GM19328 (cell line): ENCODE data around the gene TSTD1.

ENCODE experiments used
- ATAC-seq: cut with Tn5 transposase; IDR thresholded peaks from one replicate; pipeline ENCODE4 v1.9.1; 2021; ENCODE audit warnings: mild to moderate bottlenecking, moderate library complexity; ENCODE audit not compliant: unreplicated experiment

TSTD1 gene, protein sequence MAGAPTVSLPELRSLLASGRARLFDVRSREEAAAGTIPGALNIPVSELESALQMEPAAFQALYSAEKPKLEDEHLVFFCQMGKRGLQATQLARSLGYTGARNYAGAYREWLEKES

DNA sequence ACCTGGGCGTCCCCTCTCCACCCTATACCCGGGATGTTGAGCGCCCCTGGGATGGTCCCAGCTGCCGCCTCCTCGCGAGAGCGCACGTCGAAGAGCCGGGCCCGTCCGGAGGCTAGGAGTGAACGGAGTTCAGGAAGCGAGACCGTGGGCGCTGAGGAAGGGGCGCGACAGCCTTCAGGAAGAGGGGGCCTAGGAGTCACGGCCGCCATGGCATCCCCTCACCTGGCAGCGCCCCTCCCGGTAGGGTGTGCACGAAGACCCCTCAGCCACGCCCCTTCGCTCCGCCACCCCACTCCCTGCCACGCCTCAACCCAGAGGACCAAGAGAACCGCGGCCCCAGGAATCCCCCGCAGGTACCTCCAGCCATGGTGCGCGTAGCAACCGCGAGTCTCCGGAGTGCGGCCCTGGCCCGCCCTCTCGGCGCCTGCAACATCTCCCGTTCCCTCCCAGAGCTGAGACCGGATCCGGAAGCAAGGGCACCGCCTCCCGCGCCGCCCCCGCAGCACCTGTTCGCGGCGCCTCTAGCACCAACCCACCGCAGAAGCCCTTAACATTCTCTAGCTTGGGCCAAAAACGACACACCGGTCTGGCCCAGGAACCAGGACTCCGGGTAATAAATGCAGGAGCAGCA lies at the start of gene TSTD1:
Gene TSTD1 (minus strand): TSS at position 442 of the 631 bp plus-strand sequence. CDS start 75 bp downstream, at position 367.
- ATAC-seq = peak; percentile 81

DNA sequence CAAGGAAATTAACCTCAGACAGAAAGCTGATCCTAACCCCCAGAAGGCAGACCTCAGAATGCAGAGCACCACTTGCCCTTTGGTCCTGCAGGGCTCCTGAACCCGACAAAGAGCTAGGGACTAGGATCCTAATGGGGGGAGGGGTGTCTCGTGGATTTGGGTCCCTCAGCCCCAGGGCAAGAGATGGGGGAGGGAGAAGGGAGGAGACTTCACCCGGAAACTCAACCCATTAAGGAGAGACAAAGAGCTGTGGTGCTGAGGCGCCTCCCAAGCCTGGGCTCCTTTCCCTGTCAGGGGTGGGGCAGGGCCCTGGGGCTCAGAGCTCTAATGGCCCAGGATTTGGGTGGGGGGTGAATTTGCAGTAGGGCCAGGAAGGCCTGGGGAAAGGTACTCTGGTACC lies 47.7 kb upstream of the TSTD1 start:
- no peak for ATAC-seq

DNA sequence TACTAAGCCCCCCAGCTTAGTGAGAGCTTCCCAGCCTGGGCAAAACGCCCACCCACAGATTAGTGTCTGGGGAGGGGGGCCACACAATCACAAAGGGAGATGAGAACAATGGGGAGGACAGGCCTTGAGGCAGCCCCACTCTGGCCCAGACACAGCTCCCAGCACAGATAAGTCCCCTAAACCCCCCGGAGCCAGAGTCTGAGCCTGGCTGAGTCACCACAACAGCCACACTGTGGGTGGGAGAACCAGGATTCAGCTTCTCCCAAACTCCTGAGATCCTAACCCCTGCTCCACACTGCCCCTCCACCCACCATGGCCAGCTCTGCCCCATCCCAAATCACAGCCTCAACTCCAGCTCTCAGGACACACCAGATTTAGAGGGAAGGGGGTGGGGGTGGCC lies 46.4 kb upstream of the TSTD1 start:
- no peak for ATAC-seq

DNA sequence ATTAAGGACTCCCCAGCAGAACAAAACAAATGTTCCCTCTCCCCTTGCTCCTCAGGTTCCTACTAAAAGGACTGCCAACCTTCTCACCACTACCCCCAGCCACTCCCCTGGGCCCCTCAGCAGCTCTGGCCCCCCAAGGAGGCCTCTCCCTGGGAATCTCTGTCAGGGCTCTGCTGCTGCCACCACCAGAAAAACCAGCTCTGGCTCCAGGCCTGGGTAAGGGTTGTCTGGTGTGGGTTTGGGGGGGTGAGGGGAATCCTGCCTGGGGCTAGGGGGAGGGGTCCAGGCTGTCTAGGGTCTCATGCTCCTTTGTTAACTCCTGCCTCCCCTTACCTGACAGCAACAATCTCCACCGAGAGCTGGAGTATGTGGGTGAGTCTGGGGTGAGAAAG lies 45.8 kb upstream of the TSTD1 start:
- no peak for ATAC-seq

DNA sequence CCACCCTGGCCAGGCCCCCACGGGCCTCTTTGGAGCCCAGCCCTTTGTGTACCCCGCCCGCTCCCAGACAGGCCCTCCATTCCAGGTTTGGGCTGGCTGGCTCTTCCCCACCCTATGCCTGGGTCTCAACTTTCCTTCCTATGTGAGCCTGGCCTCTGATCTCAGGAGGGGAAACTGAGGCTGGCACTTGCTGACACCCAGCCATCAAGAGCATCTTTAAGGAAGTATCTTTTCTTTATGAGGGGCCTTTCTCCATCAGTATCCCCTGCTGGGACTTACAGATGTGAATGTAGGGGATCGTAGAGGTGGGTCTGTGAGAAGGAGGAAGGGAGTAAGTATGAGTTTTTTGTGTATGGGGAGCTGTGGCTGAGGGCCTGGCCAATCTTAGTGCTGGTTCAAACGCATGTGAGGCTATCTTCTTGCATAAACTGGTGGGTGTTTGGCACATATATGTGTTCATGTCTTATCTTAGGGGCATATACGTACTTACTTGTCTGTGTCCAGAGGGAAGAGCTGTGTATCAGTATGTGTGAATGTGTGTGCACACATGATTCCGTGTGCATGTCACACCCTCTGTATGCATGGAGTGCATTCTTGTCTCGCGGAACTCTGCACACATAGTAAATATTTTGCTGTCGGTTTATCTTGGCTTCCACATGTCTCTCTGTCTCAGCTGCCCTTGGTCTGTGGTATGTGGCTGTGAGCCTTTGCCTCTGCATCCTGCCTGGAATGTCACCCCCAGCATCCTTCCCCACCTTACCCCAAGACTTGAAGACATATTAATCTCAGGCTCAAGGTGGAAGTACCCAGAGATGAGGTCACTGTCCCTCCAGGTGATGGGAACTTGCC lies 45.2 kb upstream of the TSTD1 start:
- no peak for ATAC-seq

DNA sequence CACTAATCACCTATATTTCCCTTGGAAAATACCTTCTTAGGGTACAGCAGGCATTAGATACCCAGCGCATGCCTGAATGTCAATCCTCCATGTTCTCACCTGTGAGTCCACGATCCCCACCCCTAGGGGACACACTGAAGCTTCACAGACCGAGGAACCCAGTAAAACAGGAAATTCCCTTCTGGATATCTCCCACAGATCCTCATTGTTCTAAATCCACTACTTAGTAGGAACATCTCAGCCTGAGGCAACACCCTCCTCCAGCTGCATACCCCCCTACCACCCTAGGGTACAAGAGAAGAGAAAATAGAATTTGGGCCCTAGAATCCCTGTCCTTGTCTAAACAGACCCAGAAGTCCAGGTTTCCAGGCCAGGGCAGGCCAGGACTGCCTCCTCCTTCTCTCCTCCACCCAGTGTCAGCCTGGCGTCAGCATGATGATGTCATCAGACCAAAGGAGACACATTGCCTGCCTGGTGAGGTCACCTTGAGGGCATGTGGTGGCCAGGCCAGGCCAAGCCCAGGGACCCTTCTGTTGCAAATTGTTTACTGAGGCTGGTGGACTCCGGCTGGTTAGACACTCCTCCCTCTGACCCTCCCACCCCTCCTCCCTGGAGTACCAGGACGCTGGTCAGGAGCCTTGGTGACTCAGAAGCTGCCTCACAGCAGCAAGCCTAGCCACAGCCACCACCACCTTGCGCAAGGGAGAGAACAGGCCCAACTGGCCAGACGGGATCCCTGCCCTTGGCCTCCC lies 44.4 kb upstream of the TSTD1 start:
- no peak for ATAC-seq

DNA sequence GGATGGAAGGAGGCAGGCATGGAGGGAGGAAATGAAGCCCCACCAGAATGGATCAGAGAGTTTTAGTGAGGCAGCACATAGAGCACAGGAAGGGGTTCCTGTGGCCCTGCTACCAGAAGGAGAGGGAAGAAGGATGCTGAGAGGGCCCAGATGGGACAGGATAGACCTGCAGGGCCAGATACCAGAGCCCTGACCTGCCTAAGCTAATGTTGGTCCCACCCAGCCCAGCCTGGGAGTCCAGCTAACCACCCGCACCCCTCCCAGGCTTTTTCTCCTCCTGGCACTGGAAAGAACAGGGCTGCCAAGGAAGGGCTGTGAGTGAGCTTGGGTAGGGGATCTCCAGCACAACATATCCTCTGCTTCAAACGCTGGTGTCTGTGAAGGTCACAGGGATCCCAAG lies 43.7 kb upstream of the TSTD1 start:
- no peak for ATAC-seq

DNA sequence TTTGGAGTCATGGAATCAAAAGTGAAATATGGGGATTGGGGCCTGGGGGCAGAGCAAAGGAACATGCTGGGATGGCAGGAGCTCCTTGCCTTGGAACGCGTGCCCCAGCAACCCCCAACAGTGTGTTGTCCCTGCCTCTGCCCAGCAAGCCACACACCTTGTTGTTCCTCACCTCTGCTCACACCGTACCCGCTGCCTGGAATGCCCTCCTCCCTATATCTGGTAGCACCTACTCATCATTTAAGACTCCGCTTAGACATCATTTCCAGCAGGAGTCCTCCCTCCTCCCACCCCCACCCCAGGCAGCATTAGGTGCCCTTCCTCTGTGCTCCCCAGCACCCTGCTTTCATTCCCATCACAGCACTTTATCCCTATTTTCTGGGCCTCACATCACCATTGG lies 42.8 kb upstream of the TSTD1 start:
- ATAC-seq = no peak

DNA sequence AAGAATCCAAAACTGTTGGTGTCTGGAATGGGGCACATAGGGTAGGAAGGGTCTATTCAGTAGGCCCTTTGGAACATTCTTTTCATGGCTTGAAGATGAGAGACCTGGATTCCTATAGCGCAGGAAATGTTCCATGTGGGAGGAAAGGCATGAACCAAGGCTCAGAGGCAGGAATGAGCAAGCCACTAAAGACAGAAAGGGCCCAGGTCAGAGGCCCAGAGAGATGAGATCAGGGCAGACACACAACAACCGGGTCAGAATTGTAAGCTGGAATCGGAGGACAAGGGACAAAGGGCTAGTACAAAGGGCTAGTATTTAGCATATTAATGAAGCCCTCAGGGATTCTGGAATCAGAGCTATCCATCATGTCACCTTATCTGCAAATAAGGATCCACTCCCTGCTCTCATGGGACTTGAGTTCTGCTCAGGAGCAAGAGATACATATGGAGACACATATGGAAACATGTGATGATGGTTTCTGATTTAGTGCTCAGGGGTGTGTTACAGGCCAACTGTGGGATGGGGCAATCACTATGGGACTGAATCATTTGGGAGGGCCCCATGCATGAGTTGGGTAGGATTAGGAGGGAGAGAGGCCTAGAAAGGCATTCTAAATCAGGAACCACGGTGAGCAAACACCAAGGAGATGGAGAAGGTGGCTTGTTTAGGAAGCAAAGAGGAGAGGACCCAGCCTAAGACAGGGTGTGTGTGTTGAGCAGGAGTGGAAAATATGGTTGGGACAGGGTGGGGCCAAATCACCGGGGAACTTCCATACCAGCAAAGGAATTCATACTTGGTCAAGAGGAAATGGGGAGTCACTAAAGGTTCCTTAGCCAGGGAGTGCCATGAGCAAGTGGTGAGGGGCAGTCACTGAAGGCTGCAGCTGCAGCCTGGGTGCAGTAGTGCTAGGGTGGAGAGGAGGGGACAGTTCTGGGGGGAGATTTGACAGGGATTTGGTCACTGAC lies 42.0 kb upstream of the TSTD1 start:
- no peak for ATAC-seq

DNA sequence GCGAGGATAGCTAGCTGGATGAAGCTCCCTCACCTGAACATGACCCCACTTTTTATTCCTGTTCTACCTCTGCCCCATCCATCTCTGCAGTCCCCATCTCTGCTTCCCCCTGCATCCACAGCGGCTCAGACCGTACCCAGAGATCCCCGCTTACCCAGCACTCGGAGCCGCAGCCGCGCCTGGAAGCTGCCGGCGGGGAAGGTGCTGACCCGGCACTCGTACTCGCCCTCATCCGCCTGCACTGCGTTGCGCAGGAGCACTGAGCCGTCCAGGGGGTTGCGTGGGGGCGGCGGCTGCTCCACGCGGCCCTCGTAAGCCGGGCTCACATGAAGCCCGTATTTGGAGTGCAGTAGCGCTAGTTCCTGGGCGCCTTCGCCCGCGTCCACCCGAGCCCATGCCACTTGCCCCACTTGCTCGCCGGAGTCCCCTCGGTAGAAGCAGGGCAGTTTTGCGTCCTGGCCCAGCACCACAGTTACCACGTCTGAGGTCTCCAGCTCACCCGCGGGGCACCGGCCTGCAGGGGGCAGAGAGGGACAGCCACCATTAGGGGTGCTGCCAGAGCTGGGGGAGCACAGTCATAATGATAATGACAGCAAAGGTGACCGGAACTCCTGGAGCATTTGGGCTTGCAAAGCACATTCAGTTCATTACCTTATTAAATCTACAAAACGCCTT lies 40.8 kb upstream of the TSTD1 start:
- ATAC-seq = no peak

DNA sequence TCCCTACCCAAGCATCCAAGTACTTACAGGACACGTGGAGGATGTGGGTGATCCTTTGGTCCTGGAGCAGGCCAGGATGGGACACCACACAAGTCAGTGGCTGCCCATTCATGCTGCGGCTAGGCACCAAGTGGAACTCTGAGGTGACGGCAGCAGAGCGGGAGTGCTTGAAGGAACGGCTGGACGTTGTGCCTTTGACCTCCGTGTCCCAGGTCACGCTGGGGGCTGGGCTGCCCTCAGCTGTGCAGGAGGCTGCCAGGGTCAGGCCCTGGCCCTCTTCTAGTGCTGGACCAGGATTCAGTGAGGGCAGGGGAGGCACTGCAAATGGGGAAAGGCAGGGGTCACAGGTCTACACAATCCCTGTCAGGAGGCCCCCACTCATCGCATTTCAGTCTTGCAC lies 38.7 kb upstream of the TSTD1 start:
- no peak for ATAC-seq

DNA sequence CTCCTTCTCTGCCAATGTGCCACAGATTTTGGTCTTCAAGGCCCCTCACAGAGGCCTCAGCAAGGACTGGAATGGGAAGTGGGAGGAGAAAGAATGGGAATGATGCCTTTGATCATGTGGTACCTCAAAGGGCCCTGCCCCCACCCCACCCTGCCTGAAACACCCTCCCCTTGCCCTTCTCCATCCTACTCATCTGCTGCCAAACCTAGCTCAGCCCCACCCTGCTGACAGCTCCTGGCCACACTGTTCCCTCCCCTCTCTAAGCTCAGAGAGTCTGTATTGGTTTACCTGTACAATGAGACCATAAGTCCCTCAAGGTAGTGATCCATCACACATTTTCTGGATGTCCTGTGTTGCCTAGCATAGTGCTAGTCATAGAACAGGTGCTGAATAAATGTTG lies 37.6 kb upstream of the TSTD1 start:
- ATAC-seq = no peak

DNA sequence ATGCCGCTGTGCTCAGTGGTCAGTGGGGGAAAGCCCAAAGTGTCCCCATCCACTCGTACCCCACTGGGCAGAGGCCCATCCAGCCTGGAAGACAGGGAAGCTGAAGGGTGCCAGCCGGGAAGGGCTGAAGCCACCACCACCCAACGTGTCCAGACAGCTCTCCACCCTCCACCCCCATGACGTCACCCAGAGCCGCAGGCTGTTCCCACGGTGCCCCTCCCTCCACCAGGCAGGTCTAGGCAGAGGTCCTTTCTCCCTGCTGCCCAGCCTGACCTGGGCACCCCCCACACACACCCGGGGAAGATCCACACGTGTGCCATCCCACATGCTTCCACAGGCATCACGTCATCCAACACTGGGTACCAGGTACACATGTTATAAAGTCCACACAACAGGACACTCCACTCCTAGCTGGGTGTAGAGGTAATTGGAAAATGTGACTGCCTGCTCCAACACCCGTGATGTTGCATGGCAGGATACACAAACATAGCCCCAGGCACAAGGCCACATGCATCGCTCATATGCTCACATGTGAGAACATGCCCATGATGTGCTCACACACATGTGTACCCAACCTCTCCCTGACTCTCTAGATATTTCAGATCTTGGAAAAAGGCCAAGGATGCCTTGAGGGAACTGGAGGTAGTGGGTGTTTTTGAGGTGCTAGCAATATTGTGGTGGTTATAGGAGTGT lies 36.1 kb upstream of the TSTD1 start:
- ATAC-seq = no peak

DNA sequence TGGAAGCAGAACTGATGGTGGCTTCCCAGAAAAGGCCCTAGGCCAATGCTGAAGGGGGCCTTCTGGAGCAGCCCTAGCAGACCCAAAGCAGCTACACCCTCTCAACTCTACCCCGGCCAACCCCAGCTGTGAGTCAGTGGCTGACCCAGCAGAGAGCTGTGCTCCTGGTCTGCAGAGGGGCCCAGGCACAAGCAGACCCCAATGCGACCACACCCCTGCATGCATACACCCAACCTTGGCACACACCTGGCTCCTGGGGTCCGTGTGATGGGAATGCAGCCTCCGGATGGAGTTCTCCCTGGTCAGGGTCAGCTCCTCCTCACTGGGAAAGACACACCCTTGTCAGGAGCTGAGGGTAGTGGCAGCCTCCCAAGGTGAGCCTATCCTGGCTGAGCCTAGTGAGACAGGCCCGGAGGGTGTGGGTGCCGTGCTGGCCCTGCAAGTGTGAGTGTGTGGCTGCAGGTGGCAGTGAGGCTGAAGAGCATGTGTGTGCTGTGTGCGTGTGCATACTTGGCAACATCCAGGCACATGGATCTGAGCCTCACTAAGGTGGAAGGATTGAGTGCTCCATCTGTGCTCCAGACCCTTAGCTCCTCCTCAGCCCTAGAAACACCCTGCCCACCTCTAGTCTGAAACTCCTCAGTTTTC lies 34.8 kb upstream of the TSTD1 start:
- ATAC-seq = no peak

DNA sequence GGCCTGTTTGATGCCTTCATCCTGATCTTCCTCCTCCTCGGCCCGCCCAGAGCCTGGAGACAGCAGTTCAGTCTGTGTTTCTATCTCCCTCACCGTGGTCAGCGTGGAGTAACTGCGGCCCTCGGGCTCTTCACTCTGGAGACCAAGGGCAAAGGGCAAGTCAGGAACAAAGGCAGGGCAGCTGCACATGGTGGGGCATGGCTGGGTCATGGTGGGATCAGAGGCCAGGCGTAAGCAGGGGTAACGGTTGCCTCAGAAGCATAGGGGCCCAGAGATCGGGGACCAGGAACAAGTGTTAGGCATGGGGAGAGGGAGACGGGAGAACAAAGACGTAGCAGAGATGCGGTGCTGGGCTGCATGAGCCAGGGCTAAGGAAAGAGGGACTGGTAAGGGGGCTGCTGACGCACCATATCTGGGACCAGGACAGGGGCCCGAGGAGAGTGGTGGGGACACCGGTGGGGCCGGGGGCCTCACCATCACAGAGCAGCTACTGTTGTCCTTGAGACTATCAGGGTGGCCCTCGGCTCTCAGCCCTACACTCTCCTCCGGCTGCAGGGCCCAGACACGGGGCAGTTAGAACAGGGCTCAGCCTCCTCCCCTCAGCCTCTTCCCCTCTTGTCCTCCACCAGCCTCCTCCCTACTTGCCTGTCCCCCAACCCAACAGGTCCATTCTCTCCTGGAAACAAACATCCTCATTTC lies 34.1 kb upstream of the TSTD1 start:
- ATAC-seq = no peak

DNA sequence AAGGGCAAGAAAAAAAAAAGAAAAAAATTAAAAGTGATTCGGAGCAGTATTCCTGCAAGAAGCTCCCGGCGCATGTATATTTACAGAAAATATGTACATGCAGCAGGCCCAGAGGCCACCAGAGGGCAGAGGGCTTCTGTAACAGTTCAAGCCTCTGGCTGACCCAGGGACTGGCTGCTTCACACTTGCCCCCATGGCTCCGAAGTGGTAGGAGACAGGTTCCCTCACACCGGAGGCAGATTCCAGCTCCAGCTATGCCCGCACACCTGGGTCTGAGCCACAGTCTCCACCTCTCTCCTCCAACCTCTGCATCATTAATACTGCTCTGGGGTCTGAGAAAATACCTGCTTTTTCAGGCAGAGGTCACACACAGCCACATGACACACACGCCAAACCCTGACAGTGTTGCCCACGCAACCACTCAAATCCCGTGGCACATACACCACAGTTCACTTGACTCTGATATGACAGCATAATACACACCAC lies 33.2 kb upstream of the TSTD1 start:
- ATAC-seq = no peak

DNA sequence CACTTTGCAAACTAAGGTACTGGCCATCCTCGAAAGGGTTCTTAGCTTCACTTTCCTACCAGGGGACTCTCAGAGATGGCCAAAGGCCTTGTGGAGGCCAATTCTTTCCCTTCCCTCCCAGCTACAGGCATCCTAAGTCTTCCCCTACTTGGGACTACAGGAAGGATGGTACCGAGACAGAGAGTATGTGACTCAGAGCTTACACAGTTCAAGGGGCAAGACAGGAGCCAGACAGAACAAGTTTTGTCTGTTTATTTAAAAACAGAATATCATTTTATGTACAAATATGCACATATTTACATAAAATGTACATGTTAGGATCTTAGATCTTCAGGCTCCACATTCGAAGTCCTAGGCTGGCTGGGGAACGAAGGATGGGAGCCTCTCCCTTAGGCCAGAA lies 32.0 kb upstream of the TSTD1 start:
- ATAC-seq = no peak

DNA sequence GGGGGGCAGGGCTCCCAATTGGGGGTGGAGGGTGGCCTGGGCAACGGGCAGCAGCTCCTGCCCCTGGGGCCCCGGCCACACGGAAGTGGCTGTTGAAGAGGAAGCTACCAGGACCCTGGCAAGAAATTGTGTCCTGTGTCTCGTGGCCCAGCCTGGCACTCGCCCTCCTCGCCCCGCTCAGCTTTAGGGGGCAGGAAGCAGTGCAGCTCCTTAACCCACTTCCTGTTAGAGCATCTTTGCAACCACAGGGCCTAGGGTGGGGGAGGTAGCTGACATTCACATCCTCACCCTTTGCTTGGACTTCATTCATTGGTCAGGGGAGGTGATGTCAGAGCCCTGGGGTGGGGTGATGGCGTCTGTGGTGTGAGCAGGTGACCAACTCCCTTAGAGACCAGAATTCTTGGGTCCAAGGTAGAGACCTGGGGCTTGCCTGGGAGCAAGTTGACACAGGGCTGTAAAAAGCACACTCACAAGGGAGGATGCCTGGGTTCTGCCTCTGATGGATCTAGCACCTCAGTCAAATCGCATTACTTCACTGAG lies 31.0 kb upstream of the TSTD1 start, which contains the start of gene ARHGAP30:
Gene ARHGAP30 (minus strand): TSS at position 161 of the 540 bp plus-strand sequence. CDS start 267 bp downstream, outside the sequence.
- ATAC-seq = peak; percentile 85
